Measurements from ENCODE around the gene ATF7IP.
"Not testable (repeated sequence)": the region's sequence is repeated elsewhere in the genome, so short reads cannot be mapped to it uniquely, and the experiment has no call there.

ATF7IP gene

DNA sequence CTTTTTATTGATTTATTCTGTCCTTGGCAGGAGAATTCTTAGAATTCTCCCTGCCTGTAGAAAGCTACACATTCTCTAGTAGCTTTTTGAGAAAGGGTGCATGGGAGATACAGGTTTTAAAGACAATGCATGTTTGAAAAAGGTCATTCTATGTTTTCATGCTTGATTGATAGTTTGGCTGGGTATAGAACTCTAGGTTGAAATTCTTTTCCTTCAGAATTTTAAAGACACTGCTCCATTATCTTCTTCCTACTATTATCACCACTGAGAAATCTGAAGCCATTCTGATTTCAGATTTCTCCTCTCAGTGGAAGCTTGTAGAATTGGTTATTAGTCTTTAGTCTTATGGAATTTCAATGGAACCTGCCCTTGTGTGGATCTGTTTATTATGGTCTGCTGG, 14.0 kb downstream of the ATF7IP start:
- DNase-seq = no peak

GRCh38 chr12:14384783-14385638, 19.5 kb downstream of the ATF7IP start:
- DNase-seq = peak in 5 of 6 experiments; percentile 39 to 81 (median 73)

GRCh38 chr12:14387219-14387871, 21.9 kb downstream of the ATF7IP start:
- no peak for DNase-seq

DNA sequence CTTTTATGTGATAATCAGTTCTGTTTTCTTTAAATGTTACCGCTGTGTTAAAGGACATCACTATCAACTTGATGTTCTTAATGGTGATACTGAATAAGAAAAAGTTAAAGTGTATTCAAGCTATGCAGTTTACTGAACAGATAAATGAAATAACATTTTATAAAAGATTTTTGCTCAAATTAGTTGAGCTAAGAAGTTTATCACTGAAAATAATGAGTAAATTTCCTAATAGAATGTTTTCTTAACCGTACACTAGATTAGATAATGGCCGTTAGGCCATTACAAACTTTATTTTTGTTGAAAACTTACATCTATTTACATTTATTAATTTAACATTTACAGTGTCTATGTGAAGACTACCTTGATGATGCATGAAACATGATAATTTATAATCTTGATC, 25.0 kb downstream of the ATF7IP start:
- no peak for DNase-seq

- peak in 3 of 6 experiments; percentile 5 to 30 (median 9) for DNase-seq
Measured at GRCh38 chr12:14390870-14391530, 25.5 kb downstream of the ATF7IP start.

GRCh38 chr12:14393751-14394150, 28.3 kb downstream of the ATF7IP start:
- no peak for DNase-seq

DNA sequence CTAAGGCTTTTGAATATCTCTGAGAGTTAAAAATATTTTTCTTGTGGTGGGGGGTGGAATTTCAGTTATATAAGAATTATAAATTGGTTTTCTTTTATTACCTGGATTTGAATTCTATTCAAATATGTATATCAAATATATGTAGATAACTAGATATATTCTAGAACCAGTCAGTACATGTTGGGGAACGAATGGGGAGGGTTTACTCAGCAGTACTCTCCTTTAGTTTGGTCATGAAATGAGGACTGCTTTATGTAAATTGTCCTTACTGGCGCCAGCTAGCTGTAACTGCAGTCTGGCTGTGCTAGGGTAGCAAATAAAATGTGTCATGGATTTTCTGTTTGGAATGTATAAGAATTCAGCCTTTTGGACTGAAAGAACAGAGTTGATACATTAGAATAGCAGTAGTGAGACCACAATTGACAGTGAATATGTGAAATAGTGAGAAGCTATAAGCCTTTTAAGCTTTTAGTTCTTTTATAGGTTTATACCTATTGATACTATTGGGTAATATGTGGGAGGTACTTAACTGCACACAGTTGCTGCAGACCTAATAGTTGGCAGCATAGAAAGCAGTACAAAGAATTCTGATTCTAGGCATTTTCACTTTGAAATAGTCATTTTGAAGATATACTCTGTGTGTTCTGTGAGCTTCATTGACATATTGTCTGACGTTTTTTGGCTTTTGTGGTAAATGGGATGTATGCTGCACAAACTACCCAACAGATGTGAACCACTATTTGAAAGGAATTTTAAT, 29.0 kb downstream of the ATF7IP start:
- DNase-seq = peak in 4 of 6 experiments; percentile 22 to 77 (median 71)

DNA sequence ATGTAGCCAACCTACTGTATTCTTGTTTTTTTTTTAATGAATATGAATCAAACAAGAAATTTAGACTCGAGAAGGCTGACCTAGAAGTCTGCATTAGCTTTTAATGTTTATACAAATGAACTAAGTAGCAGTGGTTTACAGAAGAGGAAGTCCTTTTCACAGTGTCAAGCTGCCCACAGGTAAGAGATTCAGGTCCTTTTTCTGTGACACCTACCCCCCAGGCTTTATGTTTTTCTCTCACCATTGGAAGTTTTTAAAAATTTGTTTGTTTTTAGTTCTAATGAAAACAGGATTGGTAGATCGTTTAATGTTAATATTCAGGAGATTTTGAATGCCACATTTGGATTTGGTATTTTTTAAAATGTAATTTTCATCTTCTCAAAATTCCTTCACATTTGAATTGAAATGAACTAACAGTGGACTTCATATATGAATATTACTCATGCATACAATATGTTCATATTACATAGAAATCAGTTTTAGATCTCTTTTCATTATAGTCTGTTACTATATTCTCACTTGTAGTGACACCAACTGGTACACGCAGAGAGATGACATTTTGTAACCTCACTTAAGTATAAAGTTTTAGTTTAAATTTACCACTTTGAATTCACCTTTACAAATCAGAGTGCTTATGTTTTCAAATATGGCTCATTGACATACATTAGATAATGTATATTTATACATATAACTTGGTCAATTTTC, 29.7 kb downstream of the ATF7IP start:
- no peak for DNase-seq

GRCh38 chr12:14396071-14396470, 30.6 kb downstream of the ATF7IP start:
- DNase-seq = peak in 3 of 6 experiments; percentile 34 to 50 (median 37)

- no peak for DNase-seq
Measured at GRCh38 chr12:14399871-14400270, 34.4 kb downstream of the ATF7IP start.

- peak in 1 of 6 experiments; percentile 3 for DNase-seq
Measured at GRCh38 chr12:14400599-14400998, 35.1 kb downstream of the ATF7IP start.

DNA sequence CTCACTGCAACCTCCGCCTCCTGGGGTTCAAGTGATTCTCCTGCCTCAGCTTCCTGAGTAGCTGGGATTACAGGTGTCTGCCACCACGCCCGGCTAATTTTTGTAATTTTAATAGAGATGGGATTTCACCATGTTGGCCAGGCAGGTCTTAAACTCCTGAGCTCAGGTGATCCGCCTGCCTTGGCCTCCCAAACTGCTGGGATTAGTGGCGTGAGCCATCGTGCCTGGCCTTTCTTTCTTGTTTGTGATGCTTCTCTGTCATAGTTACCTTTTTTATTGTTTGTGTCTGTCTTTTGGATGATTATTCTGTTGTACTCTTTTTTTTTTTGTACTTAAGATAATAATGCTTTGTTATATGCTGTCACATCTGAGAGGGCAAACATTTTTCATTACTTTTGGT, 35.8 kb downstream of the ATF7IP start:
- not testable (repeated sequence) for DNase-seq

DNA sequence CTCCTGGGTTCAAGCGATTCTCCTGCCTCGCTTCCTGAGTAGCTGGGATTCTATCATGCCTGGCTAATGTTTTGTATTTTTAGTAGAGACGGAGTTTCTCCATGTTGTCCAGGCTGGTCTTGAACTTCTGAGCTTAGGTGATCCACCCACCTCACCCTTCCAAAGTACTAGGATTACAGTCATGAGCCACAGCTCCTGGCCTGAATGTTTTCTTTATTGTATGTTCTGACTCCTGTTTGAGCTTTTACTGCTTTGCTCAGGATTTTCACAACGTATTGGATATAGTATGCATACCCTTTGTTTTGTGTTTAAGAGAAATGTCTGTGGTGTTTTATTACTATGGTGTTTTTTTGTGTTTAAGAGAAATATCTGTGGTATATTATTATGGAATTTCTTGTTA, 37.2 kb downstream of the ATF7IP start:
- DNase-seq = no peak

GRCh38 chr12:14403293-14403692, 37.8 kb downstream of the ATF7IP start:
- no peak for DNase-seq

- DNase-seq = peak in 3 of 6 experiments; percentile 27 to 35 (median 31)
Measured at GRCh38 chr12:14403711-14404196, 38.3 kb downstream of the ATF7IP start.

GRCh38 chr12:14405407-14405806, 39.9 kb downstream of the ATF7IP start:
- DNase-seq = not testable (repeated sequence)

DNA sequence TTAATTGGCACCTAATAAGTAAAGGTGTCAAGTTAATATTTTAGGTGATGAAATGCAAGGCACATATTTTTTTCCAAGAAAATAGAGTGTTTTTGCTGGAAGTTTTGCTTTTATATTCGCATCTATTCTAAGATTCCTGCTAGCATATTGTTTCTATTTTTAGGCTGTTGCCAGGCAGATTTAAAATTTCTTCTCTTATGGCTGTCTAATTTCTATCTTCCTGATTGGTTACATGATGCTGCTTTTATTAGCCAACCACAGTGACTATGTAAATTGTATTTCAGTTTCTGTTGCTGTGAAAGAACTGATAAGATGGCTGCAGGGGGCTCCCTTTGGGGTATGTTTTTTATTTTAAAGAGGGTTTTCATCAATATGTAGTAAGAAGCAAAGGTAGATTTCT, 42.7 kb downstream of the ATF7IP start:
- no peak for DNase-seq

- no peak for DNase-seq
Measured at GRCh38 chr12:14410177-14410576, 44.7 kb downstream of the ATF7IP start.

DNA sequence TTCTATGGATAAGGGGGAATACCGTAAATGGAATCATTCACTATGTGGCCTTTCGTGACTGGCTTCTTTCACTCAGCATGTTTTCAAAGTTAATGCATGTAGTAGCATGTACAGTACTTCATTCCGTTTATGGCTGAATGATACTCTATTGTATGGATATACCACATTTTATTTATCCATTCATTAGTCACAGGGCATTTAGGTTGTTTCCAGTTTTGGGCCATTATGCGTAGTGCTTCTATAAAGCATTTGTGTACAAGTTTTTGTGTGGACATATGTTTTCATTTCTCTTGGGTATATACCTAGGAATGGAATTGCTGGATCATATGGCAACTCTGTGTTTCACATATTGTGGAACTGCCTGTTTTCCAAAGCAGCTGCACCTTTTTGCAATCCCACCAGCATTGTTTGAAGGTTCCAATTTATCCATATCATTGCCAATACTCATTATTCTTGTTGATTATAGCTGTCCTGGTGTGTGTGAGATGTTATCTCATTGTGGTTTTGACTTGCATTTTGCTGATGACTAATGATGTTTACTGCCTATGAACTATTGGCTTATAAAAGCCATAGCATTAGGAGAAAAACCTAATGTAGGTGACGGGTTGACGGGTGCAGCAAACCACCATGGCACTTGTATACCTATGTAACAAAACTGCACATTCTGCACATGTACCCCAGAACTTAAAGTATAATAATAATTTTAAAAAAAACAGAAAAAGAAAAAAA, 45.5 kb downstream of the ATF7IP start:
- no peak for DNase-seq

DNA sequence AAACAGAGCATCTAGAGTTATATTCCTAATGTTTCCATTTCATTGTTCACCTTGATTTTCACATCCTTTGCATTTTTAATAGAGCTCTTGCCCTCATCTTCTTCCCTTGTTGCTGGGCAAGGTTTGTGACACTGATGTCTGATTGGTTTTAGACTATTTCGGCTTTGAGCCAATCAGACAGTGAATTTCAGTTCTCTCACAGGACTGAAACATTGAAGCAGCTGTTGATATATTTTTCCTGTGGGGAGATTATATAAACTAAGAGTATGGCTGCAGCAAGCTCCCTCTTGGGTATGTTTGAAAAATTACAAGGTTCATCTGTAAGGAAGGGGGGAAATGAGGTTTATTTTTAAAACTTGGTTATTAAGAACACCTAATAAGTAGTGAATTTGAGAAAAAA, 51.2 kb downstream of the ATF7IP start:
- peak in 5 of 6 experiments; percentile 24 to 76 (median 70) for DNase-seq

DNA sequence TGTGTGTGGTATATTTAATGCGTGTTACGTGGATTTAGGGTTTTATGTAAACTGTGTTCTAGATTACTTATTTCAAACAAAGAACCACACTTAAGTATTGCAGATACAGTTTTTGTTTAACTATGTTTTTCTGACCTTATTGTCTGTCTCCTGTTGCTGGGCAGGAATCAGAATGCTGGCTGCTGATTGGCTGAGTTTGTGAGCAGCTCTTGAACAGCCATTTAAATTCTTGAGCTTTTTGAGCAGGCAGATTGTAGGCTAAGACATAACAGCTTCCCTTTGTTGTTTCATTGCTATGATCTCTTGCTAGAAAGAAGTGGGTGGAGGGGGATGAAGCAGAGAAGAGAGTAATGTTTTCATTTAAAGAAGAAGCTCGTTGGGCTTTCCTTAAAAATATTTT, 52.2 kb downstream of the ATF7IP start:
- peak; percentile 49 to 84 (median 78) for DNase-seq
